ENCODE measurements around the gene C4orf51.

The C4orf51 gene

GRCh38 chr4:145734031-145734430 is 54.1 kb downstream of the C4orf51 start:
- H3K27me3 ChIP-seq (replicated peaks in 2 of 5; ENCODE audit: control insufficient read depth in 4 of 5, insufficient read depth in 5 of 5, low read length in 4 of 5) = no peaks in the 10 kb centered on the region
- H3K4me1 ChIP-seq (ENCODE audit: control extremely low read depth in 1 of 4, control insufficient read depth in 4 of 4, insufficient read depth in 4 of 4, low read length in 3 of 4) = peaks cover 0 to 11% (median 4%) of the 10 kb centered on the region in 4 experiments
- DNase-seq = no peak
- no peak overlapping the region for H3K27ac ChIP-seq (ENCODE audit: insufficient read depth in 1 of 2, low read depth in 1 of 2, low read length in 2 of 2, poor library complexity in 1 of 2, severe bottlenecking in 2 of 2)
- no peak overlapping the region for H3K4me3 ChIP-seq (ENCODE audit: control insufficient read depth in 1 of 7, extremely low read depth in 1 of 7, insufficient read depth in 4 of 7, low read depth in 2 of 7, low read length in 6 of 7)
- H3K9me3 ChIP-seq (ENCODE audit: control extremely low read depth in 1 of 5, control insufficient read depth in 4 of 5, insufficient read depth in 2 of 5, low read depth in 1 of 5, low read length in 4 of 5) = no peaks in the 10 kb centered on the region
- WGBS (ENCODE audit: insufficient coverage) = 77% methylated on average over 6 of the region's 7 CpGs
- CTCF ChIA-PET = interaction anchor here (1.1 kb wide), 1 partner anchor 89 kb away, joined by 3 read pairs; no protein-coding TSS in a partner anchor
- POLR2A ChIA-PET = no interaction called here
- no peaks in the 10 kb centered on the region for H3K36me3 ChIP-seq (ENCODE audit: control insufficient read depth in 4 of 4, insufficient read depth in 4 of 4, low read length in 3 of 4)

- ChIA-PET CTCF (interaction anchor here (1.1 kb wide), 1 partner anchor 89 kb away, joined by 3 read pairs; no protein-coding TSS in a partner anchor), POLR2A (no interaction called here)
- 91% methylated on average over 13 of the region's 14 CpGs for WGBS (ENCODE audit: insufficient coverage)
- H3K27ac ChIP-seq (ENCODE audit: insufficient read depth in 1 of 2, low read depth in 1 of 2, low read length in 2 of 2, poor library complexity in 1 of 2, severe bottlenecking in 2 of 2) = no peak overlapping the region
- H3K9me3 ChIP-seq (ENCODE audit: control extremely low read depth in 1 of 5, control insufficient read depth in 4 of 5, insufficient read depth in 2 of 5, low read depth in 1 of 5, low read length in 4 of 5) = no peaks in the 10 kb centered on the region
- DNase-seq = no peak
- no peak overlapping the region for H3K4me3 ChIP-seq (ENCODE audit: control insufficient read depth in 1 of 7, extremely low read depth in 1 of 7, insufficient read depth in 4 of 7, low read depth in 2 of 7, low read length in 6 of 7)
- no peaks in the 10 kb centered on the region for H3K27me3 ChIP-seq (replicated peaks in 2 of 5; ENCODE audit: control insufficient read depth in 4 of 5, insufficient read depth in 5 of 5, low read length in 4 of 5)
- H3K4me1 ChIP-seq (ENCODE audit: control extremely low read depth in 1 of 4, control insufficient read depth in 4 of 4, insufficient read depth in 4 of 4, low read length in 3 of 4) = peaks cover 0 to 11% (median 4%) of the 10 kb centered on the region in 4 experiments
- H3K36me3 ChIP-seq (ENCODE audit: control insufficient read depth in 4 of 4, insufficient read depth in 4 of 4, low read length in 3 of 4) = no peaks in the 10 kb centered on the region
Observed at GRCh38 chr4:145734576-145735346, 54.8 kb downstream of the C4orf51 start.

- H3K4me3 ChIP-seq (ENCODE audit: control insufficient read depth in 1 of 7, extremely low read depth in 1 of 7, insufficient read depth in 4 of 7, low read depth in 2 of 7, low read length in 6 of 7) = no peak overlapping the region
- 100% methylated on average over 1 of the region's 2 CpGs for WGBS (ENCODE audit: insufficient coverage)
- ChIA-PET CTCF (no interaction called here), POLR2A (no interaction called here)
- no peaks in the 10 kb centered on the region for H3K36me3 ChIP-seq (ENCODE audit: control insufficient read depth in 4 of 4, insufficient read depth in 4 of 4, low read length in 3 of 4)
- no peaks in the 10 kb centered on the region for H3K27me3 ChIP-seq (replicated peaks in 2 of 5; ENCODE audit: control insufficient read depth in 4 of 5, insufficient read depth in 5 of 5, low read length in 4 of 5)
- H3K4me1 ChIP-seq (ENCODE audit: control extremely low read depth in 1 of 4, control insufficient read depth in 4 of 4, insufficient read depth in 4 of 4, low read length in 3 of 4) = peaks cover 0 to 11% (median 4%) of the 10 kb centered on the region in 4 experiments
- no peak for DNase-seq
- H3K27ac ChIP-seq (ENCODE audit: insufficient read depth in 1 of 2, low read depth in 1 of 2, low read length in 2 of 2, poor library complexity in 1 of 2, severe bottlenecking in 2 of 2) = no peak overlapping the region
- H3K9me3 ChIP-seq (ENCODE audit: control extremely low read depth in 1 of 5, control insufficient read depth in 4 of 5, insufficient read depth in 2 of 5, low read depth in 1 of 5, low read length in 4 of 5) = no peaks in the 10 kb centered on the region
Observed at GRCh38 chr4:145735347-145735675, 55.4 kb downstream of the C4orf51 start.

GRCh38 chr4:145735827-145736226 is 55.9 kb downstream of the C4orf51 start:
- ChIA-PET CTCF (no interaction called here), POLR2A (no interaction called here)
- Histone ChIP-seq H3K27me3 (replicated peaks in 2 of 5; ENCODE audit: control insufficient read depth in 4 of 5, insufficient read depth in 5 of 5, low read length in 4 of 5) (no peaks in the 10 kb centered on the region), H3K4me1 (ENCODE audit: control extremely low read depth in 1 of 4, control insufficient read depth in 4 of 4, insufficient read depth in 4 of 4, low read length in 3 of 4) (peaks cover 0 to 11% (median 4%) of the 10 kb centered on the region in 4 experiments), H3K36me3 (ENCODE audit: control insufficient read depth in 4 of 4, insufficient read depth in 4 of 4, low read length in 3 of 4) (no peaks in the 10 kb centered on the region), H3K9me3 (ENCODE audit: control extremely low read depth in 1 of 5, control insufficient read depth in 4 of 5, insufficient read depth in 2 of 5, low read depth in 1 of 5, low read length in 4 of 5) (no peaks in the 10 kb centered on the region), H3K27ac (ENCODE audit: insufficient read depth in 1 of 2, low read depth in 1 of 2, low read length in 2 of 2, poor library complexity in 1 of 2, severe bottlenecking in 2 of 2) (no peak overlapping the region), H3K4me3 (ENCODE audit: control insufficient read depth in 1 of 7, extremely low read depth in 1 of 7, insufficient read depth in 4 of 7, low read depth in 2 of 7, low read length in 6 of 7) (no peak overlapping the region)
- WGBS (ENCODE audit: insufficient coverage) = 93% methylated on average over 2 of the region's 4 CpGs
- DNase-seq = no peak

- 95% methylated on average over 9 of the region's 9 CpGs for WGBS (ENCODE audit: insufficient coverage)
- H3K27ac ChIP-seq (ENCODE audit: insufficient read depth in 1 of 2, low read depth in 1 of 2, low read length in 2 of 2, poor library complexity in 1 of 2, severe bottlenecking in 2 of 2) = no peak overlapping the region
- H3K4me1 ChIP-seq (ENCODE audit: control extremely low read depth in 1 of 4, control insufficient read depth in 4 of 4, insufficient read depth in 4 of 4, low read length in 3 of 4) = peaks cover 0 to 11% (median 4%) of the 10 kb centered on the region in 4 experiments
- POLR2A ChIA-PET = no interaction called here
- no peaks in the 10 kb centered on the region for H3K9me3 ChIP-seq (ENCODE audit: control extremely low read depth in 1 of 5, control insufficient read depth in 4 of 5, insufficient read depth in 2 of 5, low read depth in 1 of 5, low read length in 4 of 5)
- no peaks in the 10 kb centered on the region for H3K36me3 ChIP-seq (ENCODE audit: control insufficient read depth in 4 of 4, insufficient read depth in 4 of 4, low read length in 3 of 4)
- CTCF ChIA-PET = no interaction called here
- H3K27me3 ChIP-seq (replicated peaks in 2 of 5; ENCODE audit: control insufficient read depth in 4 of 5, insufficient read depth in 5 of 5, low read length in 4 of 5) = no peaks in the 10 kb centered on the region
- DNase-seq = no peak
- no peak overlapping the region for H3K4me3 ChIP-seq (ENCODE audit: control insufficient read depth in 1 of 7, extremely low read depth in 1 of 7, insufficient read depth in 4 of 7, low read depth in 2 of 7, low read length in 6 of 7)
Observed at GRCh38 chr4:145736241-145736831, 56.4 kb downstream of the C4orf51 start.

- WGBS (ENCODE audit: insufficient coverage) = 97% methylated on average over 5 of the region's 5 CpGs
- no peak for DNase-seq
- ChIA-PET CTCF (no interaction called here), POLR2A (no interaction called here)
- Histone ChIP-seq H3K27me3 (replicated peaks in 2 of 5; ENCODE audit: control insufficient read depth in 4 of 5, insufficient read depth in 5 of 5, low read length in 4 of 5) (no peaks in the 10 kb centered on the region), H3K36me3 (ENCODE audit: control insufficient read depth in 4 of 4, insufficient read depth in 4 of 4, low read length in 3 of 4) (no peaks in the 10 kb centered on the region), H3K4me1 (ENCODE audit: control extremely low read depth in 1 of 4, control insufficient read depth in 4 of 4, insufficient read depth in 4 of 4, low read length in 3 of 4) (no peaks in the 10 kb centered on the region), H3K4me3 (ENCODE audit: control insufficient read depth in 1 of 7, extremely low read depth in 1 of 7, insufficient read depth in 4 of 7, low read depth in 2 of 7, low read length in 6 of 7) (no peak overlapping the region), H3K9me3 (ENCODE audit: control extremely low read depth in 1 of 5, control insufficient read depth in 4 of 5, insufficient read depth in 2 of 5, low read depth in 1 of 5, low read length in 4 of 5) (no peaks in the 10 kb centered on the region), H3K27ac (ENCODE audit: insufficient read depth in 1 of 2, low read depth in 1 of 2, low read length in 2 of 2, poor library complexity in 1 of 2, severe bottlenecking in 2 of 2) (no peak overlapping the region)
Observed at GRCh38 chr4:145739845-145740244, 59.9 kb downstream of the C4orf51 start.

- 100% methylated on average over 1 of the region's 2 CpGs for WGBS (ENCODE audit: insufficient coverage)
- DNase-seq = no peak
- POLR2A ChIA-PET = no interaction called here
- Histone ChIP-seq H3K4me1 (ENCODE audit: control extremely low read depth in 1 of 4, control insufficient read depth in 4 of 4, insufficient read depth in 4 of 4, low read length in 3 of 4) (no peaks in the 10 kb centered on the region), H3K9me3 (ENCODE audit: control extremely low read depth in 1 of 5, control insufficient read depth in 4 of 5, insufficient read depth in 2 of 5, low read depth in 1 of 5, low read length in 4 of 5) (peaks cover 0 to 2% (median 0%) of the 10 kb centered on the region in 5 experiments), H3K27ac (ENCODE audit: insufficient read depth in 1 of 2, low read depth in 1 of 2, low read length in 2 of 2, poor library complexity in 1 of 2, severe bottlenecking in 2 of 2) (no peak overlapping the region), H3K36me3 (ENCODE audit: control insufficient read depth in 4 of 4, insufficient read depth in 4 of 4, low read length in 3 of 4) (no peaks in the 10 kb centered on the region), H3K4me3 (ENCODE audit: control insufficient read depth in 1 of 7, extremely low read depth in 1 of 7, insufficient read depth in 4 of 7, low read depth in 2 of 7, low read length in 6 of 7) (no peak overlapping the region), H3K27me3 (replicated peaks in 2 of 5; ENCODE audit: control insufficient read depth in 4 of 5, insufficient read depth in 5 of 5, low read length in 4 of 5) (no peaks in the 10 kb centered on the region)
- CTCF ChIA-PET = no interaction called here
Observed at GRCh38 chr4:145740806-145741205, 60.9 kb downstream of the C4orf51 start.
